ENCODE results near the gene PRKAG2.

The PRKAG2 gene

DNA sequence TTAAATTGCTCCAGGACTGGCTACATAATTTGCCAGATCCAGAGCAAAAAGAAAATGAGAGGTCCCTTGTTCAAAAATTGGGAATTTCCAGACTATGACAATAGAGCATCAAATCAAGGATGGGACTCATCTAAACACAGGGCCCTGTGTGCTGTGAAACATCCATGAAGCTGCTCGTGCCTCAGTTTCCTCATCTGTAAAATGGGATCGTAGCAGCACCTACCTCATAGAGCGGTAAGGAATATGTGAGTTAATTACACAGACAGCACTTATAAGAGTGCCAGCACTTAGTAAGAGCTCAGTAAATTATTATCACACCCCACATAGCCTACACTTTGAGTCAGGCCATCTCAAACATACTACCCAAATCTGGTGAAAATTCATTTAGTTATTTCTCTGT lies 221.4 kb downstream of the PRKAG2 start:
- H3K4me3 ChIP-seq (ENCODE audit: low read depth, low read length) = no peak overlapping the region
- in situ Hi-C loops (cut with HindIII; ENCODE audit: low sequenced_read_pairs) = no loop called here
- TF ChIP-seq CTCF (IDR thresholded peaks at IDR 0.05; ENCODE audit: low read depth, low read length, missing control alignments) = no peak
- DNase-seq (ENCODE audit: low read depth) = no peak

DNA sequence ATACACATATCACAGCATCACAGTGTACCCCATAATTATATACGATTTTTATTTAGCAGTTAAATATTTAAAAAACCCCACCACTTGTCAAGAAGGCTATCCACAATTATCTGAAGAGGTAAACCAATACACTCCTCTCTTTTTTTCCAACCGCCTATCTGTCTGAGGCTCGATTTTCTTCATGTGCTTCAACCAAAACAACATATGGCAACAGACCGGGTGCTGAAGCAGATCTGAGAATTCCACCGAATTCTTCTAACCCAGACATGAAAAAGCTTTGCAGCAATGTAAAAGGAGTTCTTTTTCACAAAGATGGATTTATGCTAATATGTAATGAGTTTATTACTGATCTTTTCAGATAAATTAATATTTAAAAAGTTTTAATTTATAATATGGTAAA lies 224.8 kb downstream of the PRKAG2 start:
- H3K4me3 ChIP-seq (ENCODE audit: low read depth, low read length) = no peak overlapping the region
- no peak for DNase-seq (ENCODE audit: low read depth)
- TF ChIP-seq CTCF (IDR thresholded peaks at IDR 0.05; ENCODE audit: low read depth, low read length, missing control alignments) = no peak
- in situ Hi-C loops (cut with HindIII; ENCODE audit: low sequenced_read_pairs) = no loop called here

DNA sequence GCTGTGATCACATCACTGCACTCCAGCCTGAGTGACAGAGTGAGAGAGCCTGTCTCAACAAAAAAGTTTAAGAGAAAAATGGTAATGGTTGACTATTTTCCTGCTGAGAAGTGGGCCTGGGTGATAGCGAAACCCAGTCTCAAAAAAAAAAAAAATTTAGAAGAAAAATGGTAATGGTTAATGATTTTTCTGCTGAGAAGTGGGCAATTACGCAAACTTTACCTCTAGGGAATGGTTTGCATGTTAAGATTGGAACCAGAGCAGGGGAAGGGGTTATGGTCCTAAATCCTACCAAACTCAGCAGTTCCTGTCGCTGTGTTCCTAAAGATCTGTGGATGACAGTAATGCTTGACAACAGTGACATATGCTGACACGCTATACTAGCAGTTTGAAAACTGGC lies 226.8 kb downstream of the PRKAG2 start:
- in situ Hi-C loops (cut with HindIII; ENCODE audit: low sequenced_read_pairs) = no loop called here
- no peak for TF ChIP-seq CTCF (IDR thresholded peaks at IDR 0.05; ENCODE audit: low read depth, low read length, missing control alignments)

GRCh38 chr7:151648429-151648828 lies 228.5 kb downstream of the PRKAG2 start:
- in situ Hi-C loops (cut with HindIII; ENCODE audit: low sequenced_read_pairs) = loop anchor here (5.0 kb wide), 2 partner anchors 41 to 49 kb away; no protein-coding TSS in a partner anchor
- DNase-seq (ENCODE audit: low read depth) = no peak
- no peak for TF ChIP-seq CTCF (IDR thresholded peaks at IDR 0.05; ENCODE audit: low read depth, low read length, missing control alignments)
- no peak overlapping the region for H3K4me3 ChIP-seq (ENCODE audit: low read depth, low read length)

More for the DNA sequence above, 226.8 kb downstream of the PRKAG2 start:
- DNase-seq (ENCODE audit: low read depth) = no peak
- no peak overlapping the region for H3K4me3 ChIP-seq (ENCODE audit: low read depth, low read length)

- in situ Hi-C loops (cut with HindIII; ENCODE audit: low sequenced_read_pairs) = loop anchor here (5.0 kb wide), 2 partner anchors 41 to 49 kb away; no protein-coding TSS in a partner anchor
- H3K4me3 ChIP-seq (ENCODE audit: low read depth, low read length) = no peak overlapping the region
- DNase-seq (ENCODE audit: low read depth) = no peak
These were observed 229.0 kb downstream of the PRKAG2 start for GRCh38 chr7:151647874-151648273.

DNA sequence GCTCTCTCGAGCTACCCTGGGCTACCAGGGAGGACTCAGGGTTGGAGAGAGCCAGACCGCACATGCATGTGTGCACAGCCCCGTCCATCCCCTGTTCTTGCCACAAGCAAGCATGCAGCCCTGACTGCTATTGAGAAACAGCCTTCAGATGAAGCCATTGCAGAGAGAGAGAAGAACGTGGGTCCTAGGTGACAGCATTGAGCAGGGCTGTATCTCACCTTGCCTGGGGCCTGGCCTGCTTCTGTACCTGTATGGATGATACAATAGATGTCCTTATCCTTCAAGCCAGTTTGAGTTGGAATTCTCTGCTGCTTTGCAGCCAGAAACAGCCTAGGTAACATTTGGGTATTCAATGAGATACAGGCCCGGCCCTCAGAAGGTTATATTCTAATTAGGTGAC lies 229.9 kb downstream of the PRKAG2 start:
- H3K4me3 ChIP-seq (ENCODE audit: low read depth, low read length) = no peak overlapping the region
- TF ChIP-seq CTCF (IDR thresholded peaks at IDR 0.05; ENCODE audit: low read depth, low read length, missing control alignments) = no peak
- in situ Hi-C loops (cut with HindIII; ENCODE audit: low sequenced_read_pairs) = loop anchor here (5.0 kb wide), 2 partner anchors 40 to 50 kb away; no protein-coding TSS in a partner anchor
- no peak for DNase-seq (ENCODE audit: low read depth)

More at GRCh38 chr7:151647874-151648273, 229.0 kb downstream of the PRKAG2 start:
- TF ChIP-seq CTCF (IDR thresholded peaks at IDR 0.05; ENCODE audit: low read depth, low read length, missing control alignments) = no peak
